ENCODE data around the gene KIF5C.

DNA sequence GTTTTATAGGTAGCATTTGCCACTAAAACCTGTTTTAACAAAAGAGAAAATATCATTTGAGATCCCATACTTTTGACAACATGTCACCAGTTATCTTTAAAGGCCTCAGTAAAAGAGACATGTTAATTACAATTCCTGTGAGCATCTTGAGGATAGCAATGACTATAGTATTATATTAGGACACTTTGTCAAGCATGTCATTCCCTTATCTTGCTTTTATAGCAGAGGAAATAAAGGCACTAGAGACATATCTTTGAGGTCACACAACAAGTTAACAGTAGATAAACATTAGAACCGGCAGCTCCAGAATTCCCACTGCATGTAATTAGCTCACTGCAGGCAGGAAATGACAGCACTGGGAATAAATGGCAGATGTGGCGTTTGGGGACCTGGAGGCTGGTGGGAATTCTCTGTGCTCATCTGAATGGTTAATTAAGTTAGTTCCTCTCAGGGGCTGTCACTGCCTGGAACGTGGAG, 189.4 kb downstream of the KIF5C start:
- TF ChIP-seq, protein P1, sequence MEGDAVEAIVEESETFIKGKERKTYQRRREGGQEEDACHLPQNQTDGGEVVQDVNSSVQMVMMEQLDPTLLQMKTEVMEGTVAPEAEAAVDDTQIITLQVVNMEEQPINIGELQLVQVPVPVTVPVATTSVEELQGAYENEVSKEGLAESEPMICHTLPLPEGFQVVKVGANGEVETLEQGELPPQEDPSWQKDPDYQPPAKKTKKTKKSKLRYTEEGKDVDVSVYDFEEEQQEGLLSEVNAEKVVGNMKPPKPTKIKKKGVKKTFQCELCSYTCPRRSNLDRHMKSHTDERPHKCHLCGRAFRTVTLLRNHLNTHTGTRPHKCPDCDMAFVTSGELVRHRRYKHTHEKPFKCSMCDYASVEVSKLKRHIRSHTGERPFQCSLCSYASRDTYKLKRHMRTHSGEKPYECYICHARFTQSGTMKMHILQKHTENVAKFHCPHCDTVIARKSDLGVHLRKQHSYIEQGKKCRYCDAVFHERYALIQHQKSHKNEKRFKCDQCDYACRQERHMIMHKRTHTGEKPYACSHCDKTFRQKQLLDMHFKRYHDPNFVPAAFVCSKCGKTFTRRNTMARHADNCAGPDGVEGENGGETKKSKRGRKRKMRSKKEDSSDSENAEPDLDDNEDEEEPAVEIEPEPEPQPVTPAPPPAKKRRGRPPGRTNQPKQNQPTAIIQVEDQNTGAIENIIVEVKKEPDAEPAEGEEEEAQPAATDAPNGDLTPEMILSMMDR (IDR thresholded peaks at IDR 0.05; ENCODE audit: insufficient read depth, low read length): no peak
- TF ChIP-seq GABPA (IDR thresholded peaks at IDR 0.05; ENCODE audit: low read depth): no peak
